H1 (cell line): Measurements from ENCODE around the gene ADGRD2. TPM values are rescaled to one million over a fixed set of nuclear protein-coding genes. Genes with fewer than 3 reads are reported as not detected.

Experiments
- CTCF ChIA-PET: fragments of 300-600 bp; sonication (Branson Sonifier 250); formaldehyde crosslinking; loops from one replicate; lab custom pipeline; 2021; ENCODE audit not compliant: partially characterized antibody; lab: Charles Lee
- POLR2A ChIA-PET: fragments of 300-600 bp; sonication (Branson Sonifier 250); formaldehyde crosslinking; loops from one replicate; lab custom pipeline; 2021; ENCODE audit warnings: inconsistent platforms; ENCODE audit not compliant: partially characterized antibody; lab: Charles Lee
- DNase-seq, 2 experiments: peaks; one replicate each; pipeline versions ENCODE4 v3.0.0 to v3.0.0-alpha.2; 2010 to 2022; ENCODE audit warnings: low spot score in 2 of 2, low read depth in 1 of 2, mixed read lengths in 1 of 2
- FAIRE-seq: peaks from 2 replicates; lab custom pipeline; 2011; peaks lifted over from hg19 to GRCh38; lab: Jason Lieb, UNC
- H2AFZ ChIP-seq: 2 replicates; pipeline ENCODE4 v1.8.1; 2012; ENCODE audit warnings: low read length, inconsistent platforms
- H2AK5ac ChIP-seq: 2 replicates; pipeline ENCODE4 v1.6.1; 2013; ENCODE audit warnings: low read depth, low read length
- H2BK120ac ChIP-seq: replicated peaks from 2 replicates; pipeline ENCODE3; 2013; ENCODE audit warnings: low read depth, low read length, inconsistent platforms
- H2BK12ac ChIP-seq: 2 replicates; pipeline ENCODE4 v1.6.1; 2013; ENCODE audit warnings: low read depth, low read length
- H2BK15ac ChIP-seq: 2 replicates; pipeline ENCODE4 v1.6.1; 2013; ENCODE audit warnings: low read length
- H2BK20ac ChIP-seq: 2 replicates; pipeline ENCODE4 v1.6.1; 2013; ENCODE audit warnings: low read length
- H2BK5ac ChIP-seq: 2 replicates; pipeline ENCODE4 v1.6.1; 2013; ENCODE audit warnings: low read depth, low read length
- H3K14ac ChIP-seq: 2 replicates; pipeline ENCODE4 v1.6.1; 2013; ENCODE audit warnings: inconsistent platforms; ENCODE audit not compliant: insufficient read length
- H3K18ac ChIP-seq: 2 replicates; pipeline ENCODE4 v1.6.1; 2013; ENCODE audit warnings: low read length; ENCODE audit errors: extremely low read depth
- H3K23ac ChIP-seq: 2 replicates; pipeline ENCODE4 v1.6.1; 2013; ENCODE audit warnings: inconsistent platforms; ENCODE audit not compliant: insufficient read length
- H3K23me2 ChIP-seq: 2 replicates; pipeline ENCODE4 v1.6.1; 2013; ENCODE audit warnings: low read depth, low read length
- H3K27ac ChIP-seq: 2 replicates; pipeline ENCODE4 v1.6.1; 2011; ENCODE audit warnings: low read depth, low read length, inconsistent platforms
- H3K27me3 ChIP-seq, 4 experiments: replicated peaks in 1 of 4; 1 replicate in 1 of 4; 2 replicates in 3 of 4; pipeline versions ENCODE4 v1.6.1 to v1.8.1; 2011 to 2013; ENCODE audit warnings: low read length in 3 of 4, mild to moderate bottlenecking in 3 of 4, inconsistent platforms in 2 of 4, mixed read lengths in 2 of 4, moderate library complexity in 1 of 4; ENCODE audit not compliant: control insufficient read depth in 3 of 4, insufficient read depth in 3 of 4; ENCODE audit errors: extremely low read depth in 1 of 4
- H3K36me3 ChIP-seq, 4 experiments: 2 replicates each; pipeline versions ENCODE4 v1.6.1 to v1.8.1; 2011 to 2013; ENCODE audit warnings: mild to moderate bottlenecking in 4 of 4, low read length in 3 of 4, moderate library complexity in 2 of 4, control low read depth in 1 of 4, inconsistent platforms in 1 of 4; ENCODE audit not compliant: insufficient read depth in 4 of 4, control insufficient read depth in 2 of 4
- H3K4ac ChIP-seq: replicated peaks from 2 replicates; pipeline ENCODE3; 2013; ENCODE audit warnings: low read length, low read depth, mixed read lengths, inconsistent platforms; ENCODE audit not compliant: insufficient read length
- H3K4me1 ChIP-seq, 4 experiments: replicated peaks in 1 of 4; 1 replicate in 1 of 4; 2 replicates in 3 of 4; pipeline versions ENCODE4 v1.6.1 to v1.8.1; 2011 to 2013; ENCODE audit warnings: low read length in 3 of 4, inconsistent platforms in 2 of 4, mixed read lengths in 1 of 4; ENCODE audit not compliant: insufficient read depth in 4 of 4, control insufficient read depth in 3 of 4
- H3K4me2 ChIP-seq, 2 experiments: 2 replicates each; pipeline versions ENCODE4 v1.6.1 to v1.8.1; 2011 to 2013; ENCODE audit warnings: low read depth in 2 of 2, low read length in 2 of 2, control low read depth in 1 of 2, inconsistent platforms in 1 of 2, mild to moderate bottlenecking in 1 of 2; ENCODE audit not compliant: insufficient read depth in 1 of 2
- H3K4me3 ChIP-seq, 4 experiments: fragments of 200-600, 300-600 bp in 1 of 4; sonication (generic), shearing (Covaris generic), sonication (Bioruptor Twin) in 1 of 4; 2 replicates each; pipeline versions ENCODE4 v1.5.1 to v1.8.1; 2011 to 2016; ENCODE audit warnings: low read length in 4 of 4, low read depth in 3 of 4, control low read depth in 2 of 4, inconsistent platforms in 2 of 4, mild to moderate bottlenecking in 2 of 4, mixed read lengths in 1 of 4, moderate library complexity in 1 of 4; ENCODE audit not compliant: insufficient read depth in 2 of 4; ENCODE audit errors: extremely low read depth in 1 of 4
- H3K56ac ChIP-seq: replicated peaks from 2 replicates; pipeline ENCODE3; 2013; ENCODE audit warnings: low read depth, mild to moderate bottlenecking, mixed read lengths, low read length, inconsistent platforms; ENCODE audit not compliant: insufficient read length
- H3K79me1 ChIP-seq: 2 replicates; pipeline ENCODE4 v1.6.1; 2013; ENCODE audit warnings: low read depth, low read length, control low read depth
- H3K79me2 ChIP-seq, 2 experiments: 2 replicates each; pipeline versions ENCODE4 v1.6.1 to v1.8.1; 2012 to 2013; ENCODE audit warnings: low read length in 2 of 2, mild to moderate bottlenecking in 2 of 2, inconsistent platforms in 1 of 2; ENCODE audit not compliant: insufficient read depth in 2 of 2, control insufficient read depth in 1 of 2
- H3K9ac ChIP-seq, 4 experiments: replicated peaks in 1 of 4; 1 replicate in 1 of 4; 2 replicates in 3 of 4; pipeline versions ENCODE4 v1.6.1 to v1.8.1; 2011 to 2013; ENCODE audit warnings: low read depth in 3 of 4, low read length in 3 of 4, control low read depth in 2 of 4, mild to moderate bottlenecking in 2 of 4, moderate library complexity in 2 of 4, inconsistent platforms in 1 of 4; ENCODE audit errors: extremely low read depth in 1 of 4
- H3K9me3 ChIP-seq, 2 experiments: 2 replicates each; pipeline versions ENCODE4 v1.6.1 to v1.8.1; 2012 to 2013; ENCODE audit warnings: mild to moderate bottlenecking in 2 of 2, moderate library complexity in 2 of 2, control low read depth in 1 of 2, inconsistent platforms in 1 of 2, low read depth in 1 of 2, low read length in 1 of 2, mixed read lengths in 1 of 2; ENCODE audit not compliant: insufficient read depth in 2 of 2
- H4K20me1 ChIP-seq, 2 experiments: replicated peaks in 1 of 2; 2 replicates each; pipeline versions ENCODE3 to v1.8.1; 2011 to 2013; ENCODE audit warnings: inconsistent platforms in 2 of 2, low read length in 2 of 2, mild to moderate bottlenecking in 1 of 2; ENCODE audit not compliant: insufficient read depth in 2 of 2, control insufficient read depth in 1 of 2
- H4K5ac ChIP-seq: 2 replicates; pipeline ENCODE4 v1.6.1; 2013; ENCODE audit warnings: low read length, low read depth, mixed read lengths, inconsistent platforms; ENCODE audit not compliant: insufficient read length
- H4K8ac ChIP-seq: 2 replicates; pipeline ENCODE4 v1.8.0; 2013; ENCODE audit warnings: mild to moderate bottlenecking, moderate library complexity, low read length, inconsistent platforms; ENCODE audit not compliant: insufficient read depth; ENCODE audit errors: extremely low read depth
- H4K91ac ChIP-seq: replicated peaks from 2 replicates; pipeline ENCODE3; 2013; ENCODE audit warnings: low read length, mixed read lengths, inconsistent platforms; ENCODE audit not compliant: insufficient read length
- BCL11A ChIP-seq, 2 experiments: IDR thresholded peaks; one replicate each; pipeline ENCODE4 v1.6.1; 2011; ENCODE audit warnings: low read depth in 2 of 2, low read length in 2 of 2, mild to moderate bottlenecking in 2 of 2
- CBX8 ChIP-seq: fragments of 300-800, 300-1000 bp; sonication (generic); IDR thresholded peaks from 2 replicates; pipeline ENCODE4 v1.7.1; 2016; ENCODE audit warnings: low read depth, low read length, borderline replicate concordance
- CHD2 ChIP-seq: IDR thresholded peaks from 2 replicates; pipeline ENCODE4 v1.6.1; 2012; ENCODE audit warnings: low read length, improper control_type of control experiment
- KDM4A ChIP-seq: IDR thresholded peaks from one replicate; pipeline ENCODE4 v1.7.1; 2012; ENCODE audit warnings: low read depth, mild to moderate bottlenecking, moderate library complexity, low read length, inconsistent platforms; ENCODE audit not compliant: severe bottlenecking
- RNF2 ChIP-seq: fragments of 200-900, 300-1000 bp; sonication (generic); IDR thresholded peaks from 2 replicates; pipeline ENCODE4 v1.7.1; 2016; ENCODE audit warnings: borderline replicate concordance, low read depth, mild to moderate bottlenecking, antibody characterized with exemption, low read length; ENCODE audit not compliant: poor library complexity, severe bottlenecking; ENCODE audit errors: missing control alignments
- SAP30 ChIP-seq: fragments of 300-600 bp; sonication (generic); IDR thresholded peaks from 2 replicates; pipeline ENCODE4 v1.7.1; 2012; ENCODE audit warnings: low read length, moderate library complexity, mild to moderate bottlenecking, inconsistent platforms; ENCODE audit not compliant: insufficient read depth, insufficient replicate concordance
- TAF7 ChIP-seq: optimal IDR thresholded peaks from 2 replicates; pipeline ENCODE3; 2011; ENCODE audit warnings: low read depth, mild to moderate bottlenecking, inconsistent platforms, low read length, moderate library complexity, borderline replicate concordance
- TEAD4 ChIP-seq: IDR thresholded peaks from 2 replicates; pipeline ENCODE4 v1.6.1; 2012; ENCODE audit warnings: low read depth, low read length, inconsistent platforms, mixed read lengths
- YY1 ChIP-seq: IDR thresholded peaks from 2 replicates; pipeline ENCODE4 v1.6.1; 2011; ENCODE audit warnings: low read depth, mild to moderate bottlenecking, low read length
- ZNF274 ChIP-seq: IDR thresholded peaks from 2 replicates; pipeline ENCODE4 v1.7.0; 2012; ENCODE audit warnings: low read length, borderline replicate concordance; ENCODE audit errors: extremely low read depth
- WGBS, 2 experiments: shearing (Covaris generic) in 1 of 2; methylation state at CpG; one replicate each; pipeline versions ENCODE4 v1.1.6 to v1.1.7; 2013 to 2015; ENCODE audit warnings: low lambda C conversion rate in 2 of 2, mixed read lengths in 2 of 2, inconsistent platforms in 1 of 2, low coverage in 1 of 2, missing lambda C conversion rate in 1 of 2; ENCODE audit not compliant: insufficient replicate concordance in 2 of 2, insufficient coverage in 1 of 2, insufficient read length in 1 of 2; ENCODE audit errors: extremely low coverage in 1 of 2, missing lambda C conversion rate in 1 of 2; 5-methylcytosine and 5-hydroxymethylcytosine counted together
- polyA plus RNA-seq, 7 experiments: library from polyadenylated mRNA; depleted of rRNA in 3 of 7; stranded (reverse) in 5 of 7; unstranded in 2 of 7; fragments of >200 nt in 5 of 7; fragments of 200-250 nt in 2 of 7; gene quantifications; 1 replicate in 5 of 7; 2 replicates in 1 of 7; 4 replicates in 1 of 7; pipeline versions ENCODE4 v1.2.1 to v1.2.3, GENCODE V29; 2011 to 2013; ENCODE audit warnings: missing spikeins in 2 of 7, mixed read lengths in 2 of 7
- total RNA-seq: library from RNA; stranded (reverse); fragmentation: NEBNext Ultra II Directional; extraction: Animal tissue kit (Norgen Biotek cat#: 25700); gene quantifications from 2 replicates; pipeline ENCODE4 v1.2.1, GENCODE V29; 2021

Gene ADGRD2
- total and polyA plus RNA-seq, 2 of the 8 experiments (the other 6 are each of a cell fraction or from before 2014, with no cell fraction given) = 0.41 to 1.4 TPM

- H2BK120ac ChIP-seq = no peak overlapping the region
- no peaks in the 10 kb centered on the region for H3K79me1 ChIP-seq
- no peaks in the 10 kb centered on the region for H4K20me1 ChIP-seq
- H3K4ac ChIP-seq = no peak overlapping the region
- H3K18ac ChIP-seq = no peak overlapping the region
- no peak overlapping the region for H2BK5ac ChIP-seq
- H3K9ac ChIP-seq = no peak overlapping the region
- no peak overlapping the region for H4K8ac ChIP-seq
- H3K27me3 ChIP-seq = no peaks in the 10 kb centered on the region; a peak in 1 of 7 replicates
- H3K79me2 ChIP-seq = no peaks in the 10 kb centered on the region
- 83% methylated on average over 3 of the region's 3 CpGs; no CpG with 5 or more reads in 1 of the 2 experiments for WGBS, 2 experiments
- peaks cover 2% of the 10 kb centered on the region; the same call in 1 of the 2 replicates for H3K23me2 ChIP-seq
- H3K27ac ChIP-seq = no peak overlapping the region
- no peak overlapping the region for H2AK5ac ChIP-seq
- no peaks in the 10 kb centered on the region for H3K4me1 ChIP-seq
- H3K9me3 ChIP-seq = no peaks in the 10 kb centered on the region
- H3K14ac ChIP-seq = no peak overlapping the region
- no peak overlapping the region for H3K56ac ChIP-seq
- no peak overlapping the region for H4K5ac ChIP-seq
- H4K91ac ChIP-seq = no peak overlapping the region
- H2BK15ac ChIP-seq = no peak overlapping the region
- POLR2A ChIA-PET = interaction anchor here (0.6 to 1.7 kb wide), 5 partner anchors 9 to 304 kb away, joined by 3 to 9 read pairs (median 3); no protein-coding TSS in a partner anchor
- H3K4me2 ChIP-seq = no peak overlapping the region
- no peak overlapping the region for H2BK20ac ChIP-seq
- H3K23ac ChIP-seq = no peak overlapping the region
- TF ChIP-seq TEAD4 = no peak
- no peak for TF ChIP-seq ZNF274
- TF ChIP-seq BCL11A (IDR thresholded peaks at IDR 0.05; ENCODE audit: low read depth in 2 of 2, low read length in 2 of 2) = no peak
- no peak for TF ChIP-seq SAP30
- no peak for TF ChIP-seq CBX8
- TF ChIP-seq KDM4A = no peak
- no peak for TF ChIP-seq CHD2
- TF ChIP-seq YY1 = no peak
- TF ChIP-seq RNF2 = no peak
- no peak for TF ChIP-seq TAF7
- no peak for FAIRE-seq
- no peak overlapping the region for H2BK12ac ChIP-seq
- no peak overlapping the region for H3K4me3 ChIP-seq
- H3K36me3 ChIP-seq = no peaks in the 10 kb centered on the region
- no peak overlapping the region for H2AFZ ChIP-seq
- CTCF ChIA-PET = interaction anchor here (0.6 to 3.7 kb wide), 8 partner anchors 9 to 324 kb away, joined by 3 to 13 read pairs (median 5); partner anchors contain the start of gene ADGRD2
- no peak for DNase-seq
These were observed 15.5 kb downstream of the ADGRD2 start for GRCh38 chr9:124465736-124466135.
